NCI-H1436 (cell line): Measurements from ENCODE around the gene FARS2.

Experiments
- DNase-seq: peaks from one replicate; lab custom pipeline; 2025; lab: John Stamatoyannopoulos, UW

Gene FARS2

GRCh38 chr6:5287205-5287965 is 26.1 kb downstream of the FARS2 start:
- DNase-seq, result no peak

DNA sequence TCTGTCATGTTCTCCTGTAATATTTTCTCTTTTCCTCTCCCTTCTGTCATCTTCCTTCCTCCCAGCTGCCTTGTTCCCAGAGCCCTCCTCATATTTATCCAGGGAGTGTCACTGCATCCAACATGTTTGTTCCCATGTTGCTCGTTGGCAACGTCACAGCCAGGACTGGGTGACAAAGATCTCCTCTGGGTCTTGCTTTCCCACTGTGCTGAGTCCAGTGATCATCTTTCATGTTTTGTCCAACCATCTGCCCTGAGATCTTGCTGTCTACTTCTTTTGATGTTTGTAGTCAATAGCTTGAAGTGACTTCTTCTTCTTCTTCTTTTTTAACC is 26.6 kb downstream of the FARS2 start:
- DNase-seq, result no peak

DNA sequence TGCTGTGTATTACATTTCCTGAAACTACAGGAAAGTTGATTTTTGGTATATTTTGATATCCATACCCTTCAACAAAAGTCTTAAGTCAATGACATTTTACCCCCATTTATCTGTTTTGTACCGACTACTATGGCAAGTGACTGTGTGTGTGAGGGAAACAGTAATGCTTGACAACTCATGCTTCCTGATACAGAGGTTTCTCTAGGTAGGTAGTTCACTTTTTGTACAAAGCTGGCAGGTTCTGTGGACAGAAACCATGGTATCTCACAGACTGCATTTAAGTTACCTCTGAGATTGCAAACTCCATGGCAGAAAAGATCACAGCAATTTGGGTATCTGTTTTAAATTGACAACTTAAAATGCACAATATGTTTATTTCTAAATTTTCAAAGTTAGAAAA is 28.8 kb downstream of the FARS2 start:
- no peak for DNase-seq

GRCh38 chr6:5290500-5290899 is 29.2 kb downstream of the FARS2 start:
- DNase-seq, result no peak

DNA sequence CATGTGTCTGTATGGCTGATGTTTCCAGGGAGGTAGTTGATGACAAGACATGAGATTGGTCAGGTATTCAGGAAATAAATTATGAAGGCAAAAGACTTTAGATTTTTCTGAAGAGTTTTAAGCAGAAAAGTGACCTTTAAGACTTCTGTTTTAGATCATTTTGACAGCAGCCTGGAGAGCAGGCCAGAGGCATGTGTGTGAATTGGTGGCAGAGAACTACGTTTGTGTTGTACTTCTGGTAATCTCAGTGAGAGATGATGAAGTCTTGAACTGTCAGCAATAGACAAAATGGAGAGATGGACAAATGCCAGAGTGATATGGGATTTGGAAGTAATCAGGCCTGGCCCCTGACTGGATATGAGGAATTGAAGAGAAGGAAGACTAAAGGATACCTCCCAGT is 30.8 kb downstream of the FARS2 start:
- DNase-seq, result no peak

DNA sequence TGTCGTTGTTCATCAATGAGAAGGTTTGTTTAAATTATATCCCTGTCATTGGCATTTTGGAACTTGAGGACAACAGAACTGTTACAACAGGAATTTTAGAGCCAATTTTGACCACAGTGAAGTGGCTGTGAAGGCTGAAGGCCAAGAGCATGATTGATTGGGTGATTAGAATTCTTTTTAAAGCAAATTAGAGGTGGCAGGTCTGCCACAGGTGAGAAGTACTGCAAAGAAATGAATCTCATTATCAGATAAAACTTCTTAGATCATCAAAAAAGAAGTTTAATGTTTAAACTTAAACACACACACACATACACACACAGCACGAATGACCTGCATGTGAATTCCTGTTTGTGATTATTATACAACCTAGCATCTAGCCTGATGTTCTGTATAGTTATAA is 32.4 kb downstream of the FARS2 start:
- DNase-seq, result no peak

DNA sequence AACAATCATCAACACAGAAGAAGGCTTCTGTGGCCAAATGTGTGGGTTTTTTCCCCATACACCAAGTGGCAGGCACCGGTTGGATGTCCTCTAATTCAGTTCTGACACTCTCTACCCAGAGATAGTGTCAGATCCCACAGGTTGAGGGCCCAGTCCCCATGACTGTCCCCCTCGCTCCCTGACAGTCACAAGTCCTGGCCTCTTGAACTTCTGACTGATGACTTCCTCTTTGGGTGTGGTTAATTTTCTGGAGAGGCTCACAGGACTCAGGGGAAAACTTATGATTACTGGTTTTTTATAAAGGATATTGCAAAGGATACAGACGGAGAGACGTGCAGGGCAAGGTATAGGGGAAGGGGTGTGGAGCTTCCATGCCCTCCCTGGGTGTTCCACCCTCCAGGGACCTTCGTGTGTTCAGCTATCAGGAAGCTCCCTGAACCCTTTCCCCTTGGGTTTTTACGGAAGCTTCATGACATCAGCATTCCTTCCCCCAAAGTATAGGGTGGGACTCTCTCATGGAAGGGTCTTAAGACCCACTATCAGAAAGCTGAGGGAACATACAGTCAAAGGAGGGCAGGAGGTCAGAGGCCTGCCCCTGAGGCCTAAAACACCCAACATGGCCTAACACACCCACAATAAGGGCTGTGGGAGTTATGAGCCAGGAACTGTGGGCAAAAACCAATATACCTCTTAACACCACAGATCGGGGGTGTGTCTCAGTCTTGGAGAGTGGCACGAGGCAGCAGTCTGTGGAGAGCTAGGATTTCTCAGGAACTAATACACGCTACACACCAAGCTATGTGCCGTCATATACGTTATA is 33.3 kb downstream of the FARS2 start:
- no peak for DNase-seq

DNA sequence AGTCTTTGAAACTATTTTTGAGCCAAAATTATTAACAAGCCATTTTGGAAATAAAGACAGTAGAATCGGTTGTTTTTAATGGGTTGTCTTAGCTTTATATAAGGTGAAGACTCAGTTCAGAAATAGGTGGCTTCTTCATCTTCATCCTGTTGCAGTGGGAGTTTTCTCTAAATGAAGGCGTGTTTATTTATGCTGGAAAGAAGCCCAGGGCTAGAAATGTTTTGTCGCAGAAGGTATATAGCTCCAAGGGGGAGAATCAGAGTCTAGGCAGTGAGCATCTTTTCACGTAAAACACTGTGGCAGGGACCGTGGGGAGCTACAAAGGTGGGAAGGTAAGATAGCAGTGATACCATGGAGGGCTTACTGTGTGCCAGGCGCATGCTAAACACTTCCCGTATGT is 34.3 kb downstream of the FARS2 start:
- no peak for DNase-seq

- DNase-seq, result no peak
These were observed 39.0 kb downstream of the FARS2 start for GRCh38 chr6:5300206-5300764.

- no peak for DNase-seq
These were observed 41.1 kb downstream of the FARS2 start for GRCh38 chr6:5302220-5302946.

DNA sequence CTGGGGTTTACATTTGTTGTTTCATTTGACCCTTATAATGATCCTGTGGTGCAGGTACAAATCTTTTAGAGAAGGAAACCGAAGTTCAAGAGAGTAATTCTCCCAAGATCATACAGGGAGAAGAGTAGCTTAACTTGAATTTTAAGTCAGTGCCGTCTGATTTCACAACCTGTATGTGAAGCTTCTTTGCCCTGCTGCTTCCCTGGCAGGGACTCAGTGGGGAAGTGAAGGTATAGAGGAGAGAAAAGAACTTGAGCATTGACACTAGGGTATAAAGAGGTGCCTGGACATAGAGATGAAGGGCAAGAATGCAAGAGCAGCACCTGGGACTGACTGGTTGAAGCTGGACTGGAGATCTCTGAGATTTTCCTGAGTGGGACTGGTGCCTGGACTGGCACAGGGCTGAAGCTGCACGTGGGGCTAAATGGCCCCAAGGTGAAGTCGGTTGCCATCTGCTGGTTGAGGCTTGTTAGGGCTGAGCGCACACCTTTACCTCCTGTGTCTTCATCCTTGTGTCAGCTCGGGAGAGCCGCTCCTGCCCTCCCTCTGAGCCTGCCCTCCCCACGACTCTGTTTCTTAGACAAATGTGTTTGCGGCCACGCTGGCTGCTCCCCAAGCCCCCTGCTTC is 41.8 kb downstream of the FARS2 start:
- peak; percentile 41 for DNase-seq

GRCh38 chr6:5303682-5304081 is 42.4 kb downstream of the FARS2 start:
- DNase-seq, result no peak

- DNase-seq, result no peak
These were observed 44.8 kb downstream of the FARS2 start for GRCh38 chr6:5305968-5306626.

- no peak for DNase-seq
These were observed 45.7 kb downstream of the FARS2 start for GRCh38 chr6:5307058-5307457.

DNA sequence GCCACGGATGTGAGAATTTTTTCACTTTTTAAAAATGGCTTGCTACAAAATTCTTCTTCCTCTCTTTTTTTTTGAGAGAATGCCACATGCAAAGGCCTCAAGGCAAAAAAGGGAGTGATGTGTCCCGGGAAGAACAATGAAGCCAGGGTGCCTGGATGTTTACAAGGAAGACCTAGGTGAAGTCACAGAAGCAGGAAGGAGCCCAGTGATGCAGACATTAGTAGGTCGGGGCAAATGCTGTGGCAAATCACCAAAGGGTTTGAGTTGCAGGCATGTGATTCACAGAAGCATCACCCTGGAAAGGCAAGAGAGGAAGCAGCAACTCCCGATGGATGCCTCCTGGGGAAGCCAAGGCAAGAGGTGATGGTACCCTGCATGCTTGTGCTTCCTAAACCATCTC is 46.8 kb downstream of the FARS2 start:
- DNase-seq, result no peak

DNA sequence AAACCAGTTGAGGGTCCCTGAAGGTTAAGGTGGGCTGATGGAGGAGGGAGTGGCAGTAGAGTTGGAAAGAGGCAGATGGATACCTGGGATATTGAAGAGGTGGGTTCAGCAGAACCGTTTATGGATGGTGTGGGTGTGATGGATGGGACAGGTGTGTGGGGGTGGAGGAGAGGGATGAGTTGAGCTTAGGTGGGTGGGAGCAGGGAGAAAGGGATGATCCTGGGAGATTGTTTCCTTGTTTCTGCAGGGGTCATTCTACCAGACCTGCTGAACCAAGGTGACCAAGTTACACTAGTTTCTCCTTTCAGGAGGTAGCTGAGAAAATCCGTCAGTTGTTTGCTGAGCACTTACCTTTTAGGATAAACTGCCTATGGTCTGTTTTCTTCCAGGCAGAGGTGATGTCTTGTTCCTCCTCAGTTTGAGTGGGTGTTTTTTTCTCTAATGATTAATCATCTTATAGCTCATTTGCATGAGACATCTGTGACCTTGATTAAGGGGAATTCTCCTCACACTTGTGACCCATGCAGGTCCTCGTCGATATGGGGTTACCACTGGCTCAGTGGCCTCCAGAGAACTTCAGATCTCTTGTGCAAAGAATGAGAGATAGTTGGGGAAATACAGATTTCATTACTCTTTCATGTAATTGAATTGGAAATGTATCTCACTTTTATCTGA is 53.0 kb downstream of the FARS2 start:
- no peak for DNase-seq

DNA sequence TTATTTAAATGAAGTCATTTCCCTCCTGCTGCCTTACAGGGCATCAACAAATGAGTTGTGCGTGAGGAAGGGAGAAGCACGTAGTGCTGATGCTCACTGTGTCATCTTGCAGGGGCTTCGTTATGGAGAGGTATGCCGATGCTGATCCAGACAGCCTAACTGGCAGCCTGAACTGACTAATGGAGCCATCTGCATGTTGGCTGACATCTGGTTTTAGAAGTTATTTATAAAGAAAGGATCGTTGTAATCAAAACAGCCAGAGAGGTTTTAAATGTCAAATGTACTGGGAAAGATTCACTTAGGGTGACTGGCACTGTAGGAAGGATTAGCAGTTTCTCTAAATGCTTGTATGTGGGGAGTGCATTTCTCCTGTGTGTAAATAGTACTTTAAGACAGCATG is 54.6 kb downstream of the FARS2 start:
- DNase-seq, result no peak

DNA sequence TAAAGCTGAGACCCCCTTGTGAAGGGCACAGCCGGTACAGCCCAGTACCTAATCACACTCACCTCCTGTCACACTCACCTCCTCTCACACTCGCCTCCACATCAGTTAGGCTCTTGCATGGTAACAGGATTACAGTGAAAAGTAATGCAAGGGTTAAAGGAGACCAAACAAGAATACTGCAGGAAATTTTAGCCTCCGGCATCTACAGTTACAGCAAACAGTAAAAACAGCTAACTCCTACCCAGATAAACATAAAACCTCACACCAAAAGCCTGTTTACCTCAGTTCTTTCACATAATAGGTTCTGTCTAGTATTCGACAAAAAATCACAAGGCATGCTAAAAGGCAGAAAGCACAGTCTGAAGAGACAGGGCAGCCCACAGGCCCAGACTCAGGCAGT is 55.6 kb downstream of the FARS2 start:
- no peak for DNase-seq

GRCh38 chr6:5318617-5319272 is 57.4 kb downstream of the FARS2 start:
- DNase-seq, result no peak

- no peak for DNase-seq
These were observed 62.7 kb downstream of the FARS2 start for GRCh38 chr6:5323979-5324378.

- DNase-seq, result no peak
These were observed 63.9 kb downstream of the FARS2 start for GRCh38 chr6:5325173-5325572.
